ENCODE data around the gene DIPK1A.

DIPK1A gene

GRCh38 chr1:92850019-92850418 is 111.2 kb downstream of the DIPK1A start:
- Histone ChIP-seq H3K27ac (ENCODE audit: low read depth, low read length) (no peak overlapping the region), H2AFZ (ENCODE audit: insufficient read depth, low read length, poor library complexity) (no peak overlapping the region), H2AK5ac (ENCODE audit: low read length) (no peak overlapping the region), H3K27me3 (ENCODE audit: insufficient read depth, low read length) (no peaks in the 10 kb centered on the region), H3K23ac (ENCODE audit: low read length) (no peak overlapping the region), H3K9ac (ENCODE audit: low read length) (no peak overlapping the region), H3K4me1 (ENCODE audit: control insufficient read depth in 1 of 2, insufficient read depth in 2 of 2, low read length in 2 of 2) (no peaks in the 10 kb centered on the region), H3K18ac (ENCODE audit: low read length) (no peak overlapping the region), H3K79me2 (ENCODE audit: control insufficient read depth, insufficient read depth, low read length, poor library complexity) (no peaks in the 10 kb centered on the region), H4K91ac (ENCODE audit: low read depth, low read length) (no peak overlapping the region), H3K79me1 (ENCODE audit: low read length) (no peaks in the 10 kb centered on the region), H2BK5ac (ENCODE audit: low read depth, low read length, poor library complexity) (no peak overlapping the region), H3K9me3 (ENCODE audit: insufficient read depth, low read depth, low read length) (no peaks in the 10 kb centered on the region), H2BK12ac (ENCODE audit: low read length) (no peak overlapping the region), H3K4ac (ENCODE audit: low read depth, low read length) (no peak overlapping the region), H3K4me2 (ENCODE audit: low read length) (no peak overlapping the region), H2BK120ac (ENCODE audit: insufficient read depth, low read length, poor library complexity) (no peak overlapping the region), H4K12ac (ENCODE audit: low read depth, low read length) (no peak overlapping the region), H3K14ac (ENCODE audit: low read length) (no peak overlapping the region), H3K36me3 (ENCODE audit: control insufficient read depth in 1 of 2, insufficient read depth in 2 of 2, low read length in 2 of 2) (peaks cover 0 to 2% of the 10 kb centered on the region in 2 experiments), H3K4me3 (ENCODE audit: low read depth, low read length) (no peak overlapping the region), H4K8ac (ENCODE audit: low read depth, low read length) (no peak overlapping the region)
- DNase-seq = no peak
- WGBS (ENCODE audit: extremely low coverage, insufficient coverage, insufficient read length) = no CpG with 5 or more reads among the region's 3 CpGs

- Histone ChIP-seq H2BK5ac (ENCODE audit: low read depth, low read length, poor library complexity) (no peak overlapping the region), H3K79me1 (ENCODE audit: low read length) (no peaks in the 10 kb centered on the region), H2AFZ (ENCODE audit: insufficient read depth, low read length, poor library complexity) (no peak overlapping the region), H3K4me3 (ENCODE audit: low read depth, low read length) (no peak overlapping the region), H3K23ac (ENCODE audit: low read length) (no peak overlapping the region), H3K79me2 (ENCODE audit: control insufficient read depth, insufficient read depth, low read length, poor library complexity) (no peaks in the 10 kb centered on the region), H3K27ac (ENCODE audit: low read depth, low read length) (no peak overlapping the region), H3K4me1 (ENCODE audit: control insufficient read depth in 1 of 2, insufficient read depth in 2 of 2, low read length in 2 of 2) (no peaks in the 10 kb centered on the region), H3K36me3 (ENCODE audit: control insufficient read depth in 1 of 2, insufficient read depth in 2 of 2, low read length in 2 of 2) (peaks cover 2 to 4% of the 10 kb centered on the region in 2 experiments), H2BK12ac (ENCODE audit: low read length) (no peak overlapping the region), H3K14ac (ENCODE audit: low read length) (no peak overlapping the region), H4K91ac (ENCODE audit: low read depth, low read length) (no peak overlapping the region), H3K4ac (ENCODE audit: low read depth, low read length) (no peak overlapping the region), H3K9me3 (ENCODE audit: insufficient read depth, low read depth, low read length) (no peaks in the 10 kb centered on the region), H3K18ac (ENCODE audit: low read length) (no peak overlapping the region), H2AK5ac (ENCODE audit: low read length) (no peak overlapping the region), H4K8ac (ENCODE audit: low read depth, low read length) (no peak overlapping the region), H4K12ac (ENCODE audit: low read depth, low read length) (no peak overlapping the region), H3K4me2 (ENCODE audit: low read length) (no peak overlapping the region), H2BK120ac (ENCODE audit: insufficient read depth, low read length, poor library complexity) (no peak overlapping the region), H3K9ac (ENCODE audit: low read length) (no peak overlapping the region), H3K27me3 (ENCODE audit: insufficient read depth, low read length) (no peaks in the 10 kb centered on the region)
- DNase-seq = no peak
- no CpG with 5 or more reads among the region's 4 CpGs for WGBS (ENCODE audit: extremely low coverage, insufficient coverage, insufficient read length)
Observed at GRCh38 chr1:92848201-92848600, 113.1 kb downstream of the DIPK1A start.

DNA sequence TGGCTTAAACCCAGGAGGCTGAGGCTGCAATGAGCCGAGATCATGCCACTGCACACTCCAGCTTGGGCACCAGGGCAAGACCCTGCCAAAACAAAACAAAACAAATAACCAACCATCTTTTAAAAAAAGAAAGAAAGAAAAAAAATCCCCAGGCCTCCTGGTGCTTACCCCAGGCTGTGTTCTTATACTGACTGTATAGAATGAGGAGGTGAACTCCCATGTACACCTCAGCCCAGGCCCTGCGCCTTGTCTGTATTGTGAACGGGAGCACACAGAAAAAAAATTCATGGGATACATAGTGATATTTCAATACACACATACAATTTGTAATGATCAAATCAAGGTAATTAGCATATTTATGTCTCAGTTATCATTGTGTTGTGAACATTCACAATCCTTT is 115.4 kb downstream of the DIPK1A start:
- no peak for DNase-seq
- Histone ChIP-seq H3K27me3 (ENCODE audit: insufficient read depth, low read length) (no peaks in the 10 kb centered on the region), H3K79me1 (ENCODE audit: low read length) (no peaks in the 10 kb centered on the region), H4K8ac (ENCODE audit: low read depth, low read length) (no peak overlapping the region), H3K9ac (ENCODE audit: low read length) (no peak overlapping the region), H3K4ac (ENCODE audit: low read depth, low read length) (no peak overlapping the region), H3K9me3 (ENCODE audit: insufficient read depth, low read depth, low read length) (no peaks in the 10 kb centered on the region), H4K91ac (ENCODE audit: low read depth, low read length) (no peak overlapping the region), H3K4me3 (ENCODE audit: low read depth, low read length) (no peak overlapping the region), H2BK12ac (ENCODE audit: low read length) (no peak overlapping the region), H3K27ac (ENCODE audit: low read depth, low read length) (no peak overlapping the region), H4K12ac (ENCODE audit: low read depth, low read length) (no peak overlapping the region), H2AFZ (ENCODE audit: insufficient read depth, low read length, poor library complexity) (no peak overlapping the region), H3K4me1 (ENCODE audit: control insufficient read depth in 1 of 2, insufficient read depth in 2 of 2, low read length in 2 of 2) (no peaks in the 10 kb centered on the region), H3K23ac (ENCODE audit: low read length) (no peak overlapping the region), H3K14ac (ENCODE audit: low read length) (no peak overlapping the region), H3K18ac (ENCODE audit: low read length) (no peak overlapping the region), H2BK5ac (ENCODE audit: low read depth, low read length, poor library complexity) (no peak overlapping the region), H2AK5ac (ENCODE audit: low read length) (no peak overlapping the region), H3K36me3 (ENCODE audit: control insufficient read depth in 1 of 2, insufficient read depth in 2 of 2, low read length in 2 of 2) (peaks cover 2 to 6% of the 10 kb centered on the region in 2 experiments), H3K79me2 (ENCODE audit: control insufficient read depth, insufficient read depth, low read length, poor library complexity) (no peaks in the 10 kb centered on the region), H3K4me2 (ENCODE audit: low read length) (no peak overlapping the region), H2BK120ac (ENCODE audit: insufficient read depth, low read length, poor library complexity) (no peak overlapping the region)
- no CpG with 5 or more reads among the region's 3 CpGs for WGBS (ENCODE audit: extremely low coverage, insufficient coverage, insufficient read length)

DNA sequence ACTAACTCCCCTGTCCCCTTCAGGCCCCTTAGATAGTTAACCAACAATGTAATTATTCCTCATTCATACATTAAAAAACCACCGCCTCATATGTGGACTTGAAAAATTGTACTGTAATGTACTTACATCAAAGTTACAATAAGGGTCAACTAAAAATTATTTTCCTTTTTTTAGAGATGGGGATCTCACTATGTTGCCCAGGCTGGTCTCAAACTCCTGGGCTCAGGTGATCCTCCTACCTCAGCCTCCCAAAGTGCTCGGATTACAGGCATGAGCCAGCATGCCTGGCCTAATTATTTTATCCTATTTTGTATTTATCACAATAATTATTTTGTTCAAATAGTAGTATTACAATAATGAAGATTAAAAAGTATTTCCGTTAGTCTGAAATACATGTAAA is 116.8 kb downstream of the DIPK1A start:
- DNase-seq = no peak
- H3K9ac ChIP-seq (ENCODE audit: low read length) = no peak overlapping the region
- H2AFZ ChIP-seq (ENCODE audit: insufficient read depth, low read length, poor library complexity) = no peak overlapping the region
- H2AK5ac ChIP-seq (ENCODE audit: low read length) = no peak overlapping the region
- no peak overlapping the region for H2BK12ac ChIP-seq (ENCODE audit: low read length)
- no peak overlapping the region for H3K18ac ChIP-seq (ENCODE audit: low read length)
- WGBS (ENCODE audit: extremely low coverage, insufficient coverage, insufficient read length) = no CpG with 5 or more reads among the region's 3 CpGs
- no peak overlapping the region for H2BK120ac ChIP-seq (ENCODE audit: insufficient read depth, low read length, poor library complexity)
- H4K12ac ChIP-seq (ENCODE audit: low read depth, low read length) = no peak overlapping the region
- H2BK5ac ChIP-seq (ENCODE audit: low read depth, low read length, poor library complexity) = no peak overlapping the region
- no peak overlapping the region for H3K4me3 ChIP-seq (ENCODE audit: low read depth, low read length)
- H3K14ac ChIP-seq (ENCODE audit: low read length) = no peak overlapping the region
- no peak overlapping the region for H4K8ac ChIP-seq (ENCODE audit: low read depth, low read length)
- H3K4me1 ChIP-seq (ENCODE audit: control insufficient read depth in 1 of 2, insufficient read depth in 2 of 2, low read length in 2 of 2) = no peaks in the 10 kb centered on the region
- no peak overlapping the region for H3K4me2 ChIP-seq (ENCODE audit: low read length)
- H4K91ac ChIP-seq (ENCODE audit: low read depth, low read length) = no peak overlapping the region
- peaks cover 9 to 14% of the 10 kb centered on the region in 2 experiments for H3K36me3 ChIP-seq (ENCODE audit: control insufficient read depth in 1 of 2, insufficient read depth in 2 of 2, low read length in 2 of 2)
- H3K9me3 ChIP-seq (ENCODE audit: insufficient read depth, low read depth, low read length) = no peaks in the 10 kb centered on the region
- no peaks in the 10 kb centered on the region for H3K27me3 ChIP-seq (ENCODE audit: insufficient read depth, low read length)
- H3K79me2 ChIP-seq (ENCODE audit: control insufficient read depth, insufficient read depth, low read length, poor library complexity) = no peaks in the 10 kb centered on the region
- H3K27ac ChIP-seq (ENCODE audit: low read depth, low read length) = no peak overlapping the region
- H3K79me1 ChIP-seq (ENCODE audit: low read length) = no peaks in the 10 kb centered on the region
- no peak overlapping the region for H3K4ac ChIP-seq (ENCODE audit: low read depth, low read length)
- H3K23ac ChIP-seq (ENCODE audit: low read length) = no peak overlapping the region
